NCI-H1436 treated with DMSO at 0.1 percent for 48 hours (cell line): ENCODE data around the gene NRF1.

Experiments
- DNase-seq: peaks from one replicate; lab custom pipeline; 2025; lab: John Stamatoyannopoulos, UW

NRF1 gene

DNA sequence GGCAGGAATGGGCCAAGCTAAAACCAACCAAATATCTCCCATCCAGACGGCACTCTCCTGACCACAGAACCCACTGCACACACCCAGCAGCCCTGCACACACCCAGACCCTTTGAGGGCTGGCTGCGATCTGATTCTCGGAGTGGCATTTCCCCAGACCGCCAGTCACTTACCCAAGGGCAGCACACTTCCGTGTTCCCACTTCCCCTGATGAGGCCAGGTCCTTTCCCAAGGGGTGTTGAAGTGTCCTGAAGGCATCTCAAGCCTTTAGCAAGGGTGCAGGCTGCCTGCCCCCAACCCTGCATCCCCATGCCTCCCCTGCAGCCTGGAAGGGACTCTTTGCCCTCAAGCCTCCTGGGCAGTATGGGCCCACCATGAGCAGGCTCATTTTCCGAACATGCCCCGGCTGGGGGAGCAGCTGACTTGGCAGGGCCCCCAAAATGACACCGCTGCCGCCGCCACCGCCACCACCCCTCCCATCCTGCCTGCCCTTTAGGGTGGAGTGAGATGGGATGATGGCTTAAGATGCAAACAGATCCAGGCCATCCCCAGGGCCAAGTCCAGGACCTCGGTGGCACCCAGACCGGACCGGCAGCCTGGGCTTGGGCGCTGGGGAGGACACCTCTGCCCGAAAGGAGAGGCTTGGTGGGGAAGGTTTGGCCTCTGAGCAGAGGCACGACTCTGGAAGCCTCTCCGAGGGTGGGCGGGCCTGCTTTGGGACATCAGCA, 159.8 kb downstream of the NRF1 start:
- DNase-seq: no peak

DNA sequence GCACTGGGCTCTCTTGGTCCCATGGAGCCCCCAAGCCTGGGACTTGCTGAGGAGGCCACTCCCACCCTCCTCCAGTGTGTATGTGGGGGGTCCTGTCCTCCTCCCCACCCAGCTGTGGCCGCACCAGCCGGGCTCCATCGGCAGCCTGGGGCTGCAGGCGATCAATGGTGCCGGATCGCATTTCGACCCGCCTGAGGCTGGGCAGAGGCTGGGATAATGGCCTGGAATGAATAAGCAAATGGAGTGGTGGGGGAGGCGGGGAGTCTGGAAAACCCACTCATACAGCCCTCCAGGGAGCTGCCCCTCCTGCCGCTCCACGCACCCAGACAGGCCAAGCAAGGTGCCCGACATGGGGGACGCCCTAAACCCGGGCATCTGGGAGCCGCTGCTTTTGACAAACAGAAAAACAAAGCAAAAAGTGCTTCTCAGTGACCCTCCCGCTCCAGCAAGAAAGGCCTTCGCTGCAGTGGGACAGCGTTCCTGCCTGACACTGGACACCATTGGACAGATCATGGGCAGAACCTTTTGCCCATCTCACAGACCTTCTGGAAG, 160.5 kb downstream of the NRF1 start:
- no peak for DNase-seq

DNA sequence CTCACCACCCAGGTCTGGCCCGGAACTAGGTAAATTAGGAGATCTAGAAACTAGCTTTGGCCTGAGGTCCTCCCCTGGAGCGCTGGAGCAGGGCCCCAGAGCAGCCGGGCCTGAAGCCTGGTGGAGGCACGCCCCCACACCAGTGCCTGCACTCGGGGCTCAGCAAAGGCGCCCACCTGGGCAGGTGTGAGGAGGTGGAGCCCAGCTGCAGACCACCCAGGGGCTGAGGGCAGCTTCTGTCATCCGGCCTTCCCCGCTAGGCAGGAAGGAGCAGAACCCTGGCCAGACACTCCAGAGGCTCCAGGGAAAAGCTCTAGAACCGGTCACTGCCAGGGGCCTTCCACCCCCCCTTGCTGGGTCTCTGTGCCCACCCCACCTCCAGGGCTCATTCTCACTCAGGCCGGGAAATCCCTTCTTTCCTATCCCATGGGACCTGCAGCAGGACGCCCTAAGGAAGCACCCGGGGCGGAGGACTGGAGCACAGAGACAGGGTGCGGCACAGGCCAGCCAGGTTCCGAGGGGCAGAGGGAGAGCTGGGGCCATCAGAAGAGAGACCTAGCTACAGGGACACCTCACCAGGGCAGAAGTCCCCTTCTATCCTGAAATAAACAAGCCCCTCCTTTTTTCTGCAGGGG, 161.2 kb downstream of the NRF1 start:
- DNase-seq: no peak

DNA sequence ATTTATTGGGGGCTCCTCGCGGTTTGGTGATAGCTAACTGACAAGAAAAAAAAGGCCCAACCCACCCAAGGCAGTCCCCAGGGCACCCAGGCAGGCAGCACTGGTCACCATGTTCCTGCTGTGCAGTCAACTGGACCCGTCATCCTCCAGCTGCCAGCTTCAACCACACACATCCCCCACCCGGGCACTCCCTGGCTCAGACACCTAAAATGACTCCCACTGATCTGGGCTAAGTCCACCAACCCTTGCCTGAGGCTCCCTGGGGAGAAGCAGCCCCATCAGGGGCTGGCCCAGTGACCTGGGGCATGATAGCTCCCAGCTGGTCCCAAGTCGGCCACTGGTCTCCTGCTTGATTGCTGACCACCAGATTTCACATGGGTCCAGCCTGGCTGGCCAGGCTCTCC, 161.8 kb downstream of the NRF1 start:
- DNase-seq: no peak

DNA sequence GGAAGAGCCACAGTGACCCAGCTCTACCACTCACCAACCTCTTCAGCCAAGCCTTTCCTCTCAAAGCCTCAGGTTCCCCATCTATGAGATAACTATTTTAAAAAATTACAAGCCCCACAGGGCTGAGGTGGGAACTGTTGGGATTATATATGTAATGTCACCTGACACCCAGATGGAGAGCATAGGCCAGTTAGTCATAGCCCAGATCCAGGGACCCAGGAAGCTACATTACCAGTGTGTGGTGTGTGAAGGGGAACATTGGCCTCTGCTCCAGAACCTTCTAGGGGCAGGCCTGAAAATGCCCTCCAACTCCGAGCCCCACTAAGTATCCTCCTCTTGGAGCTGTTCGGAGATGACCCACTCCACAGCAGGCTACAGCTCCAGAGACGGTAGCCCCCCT, 162.4 kb downstream of the NRF1 start:
- DNase-seq: no peak

DNA sequence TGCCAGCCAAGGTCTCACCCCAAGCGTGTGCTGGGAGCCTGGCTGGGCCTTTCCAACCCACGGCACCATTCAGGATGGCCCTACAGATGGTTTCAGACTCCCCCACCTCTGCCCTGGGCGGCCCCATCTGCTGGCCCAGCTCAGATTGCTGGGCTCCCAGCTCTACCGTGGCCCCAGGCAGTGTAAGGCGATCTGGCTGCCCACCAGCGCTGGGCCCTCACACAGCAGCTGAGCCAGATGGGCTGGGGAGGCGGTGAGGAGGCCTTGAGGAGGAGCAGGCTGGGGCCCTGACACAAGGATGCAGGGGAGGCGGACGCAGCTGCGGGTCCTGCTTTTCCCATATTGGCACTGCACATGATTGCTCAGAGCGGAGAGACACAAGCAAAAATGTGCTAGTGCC, 162.8 kb downstream of the NRF1 start:
- no peak for DNase-seq

DNA sequence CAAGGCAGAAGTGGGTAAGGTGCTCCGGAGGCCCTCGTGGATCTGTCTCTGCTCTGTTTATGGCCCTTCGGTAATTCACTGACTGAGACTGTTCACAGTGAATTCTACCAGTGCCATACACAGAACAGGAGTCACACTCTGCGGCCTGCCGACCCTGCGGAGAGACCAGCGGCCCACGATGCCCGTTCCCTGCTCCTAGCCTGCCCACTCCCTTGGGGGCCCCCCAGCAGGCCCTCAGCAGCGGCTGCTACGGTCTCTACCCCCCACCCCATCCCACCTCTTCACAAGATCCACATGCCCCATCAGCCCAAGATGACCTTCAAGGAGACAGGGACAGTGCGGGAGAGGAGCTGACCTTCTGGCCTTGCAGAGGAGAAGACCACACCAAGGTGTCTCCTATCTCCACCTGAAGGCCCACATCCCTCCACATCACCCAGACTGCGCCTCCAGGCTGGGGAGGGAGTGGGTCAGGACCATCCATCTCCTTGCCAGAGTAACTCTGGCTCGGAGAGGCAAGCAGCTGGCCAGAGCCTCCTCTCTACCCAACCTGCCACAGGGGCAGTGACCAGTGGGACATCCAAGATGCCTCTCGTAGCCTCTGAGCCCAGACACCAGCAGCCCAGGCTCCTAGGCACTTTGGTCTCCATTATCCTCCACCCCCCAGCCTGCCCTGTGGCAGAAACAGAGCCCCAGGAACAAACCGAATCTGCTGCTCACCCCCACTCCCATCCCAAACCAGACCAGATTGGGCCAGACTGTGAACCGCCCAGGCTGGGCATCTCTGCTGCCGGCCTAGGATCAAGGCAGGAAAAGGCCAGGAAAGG, 163.6 kb downstream of the NRF1 start:
- no peak for DNase-seq

DNA sequence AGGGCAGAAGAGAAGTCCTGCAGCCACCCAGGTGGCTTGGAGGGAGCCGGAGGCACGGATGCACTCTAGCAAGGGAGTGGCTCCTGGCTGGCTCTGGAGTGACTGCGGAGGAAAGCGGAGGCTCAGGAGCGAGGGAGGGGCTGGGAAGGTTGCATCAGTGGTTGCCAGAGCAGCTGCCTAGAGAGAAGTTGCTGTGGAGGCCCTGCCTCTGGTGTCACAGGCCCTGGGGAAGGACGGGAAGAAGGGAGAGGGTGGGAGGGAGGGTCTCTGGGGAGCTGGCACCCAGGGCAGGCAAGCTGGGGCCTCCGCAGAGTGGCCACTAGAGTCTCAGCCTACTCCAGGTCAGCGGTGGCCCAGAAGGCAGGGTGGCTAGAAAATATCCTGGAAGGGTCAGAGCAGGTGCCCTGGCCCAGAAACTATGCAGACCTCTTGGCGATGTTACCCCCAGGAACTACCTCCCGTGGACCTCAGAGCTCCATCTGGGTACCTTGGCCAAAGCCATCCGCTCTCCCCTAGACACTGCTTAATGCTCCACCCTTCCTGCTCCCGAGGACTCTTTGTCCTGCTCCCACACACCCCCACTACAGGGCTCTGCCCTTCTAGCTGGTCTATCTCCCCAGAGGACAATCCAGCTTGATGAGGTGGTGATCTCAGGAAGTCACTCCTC, 164.3 kb downstream of the NRF1 start:
- DNase-seq: no peak

DNA sequence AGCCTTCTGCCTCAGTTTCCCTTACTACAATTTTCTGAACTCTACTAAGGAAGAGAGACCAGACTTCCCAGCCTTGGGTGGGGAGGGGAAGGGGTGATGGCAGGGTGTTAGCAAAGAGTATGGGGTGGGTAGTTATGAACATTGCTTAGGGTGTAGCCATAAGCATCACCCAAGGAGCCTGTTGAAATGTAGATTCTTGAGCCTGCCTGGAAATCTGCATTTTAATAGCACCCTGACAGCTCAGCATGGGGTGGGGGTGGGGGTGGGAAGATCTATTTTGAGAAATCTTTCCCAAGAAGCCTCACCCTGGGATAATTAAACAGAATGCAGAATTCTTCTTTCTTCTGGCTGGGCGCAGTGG, 164.8 kb downstream of the NRF1 start:
- no peak for DNase-seq

DNA sequence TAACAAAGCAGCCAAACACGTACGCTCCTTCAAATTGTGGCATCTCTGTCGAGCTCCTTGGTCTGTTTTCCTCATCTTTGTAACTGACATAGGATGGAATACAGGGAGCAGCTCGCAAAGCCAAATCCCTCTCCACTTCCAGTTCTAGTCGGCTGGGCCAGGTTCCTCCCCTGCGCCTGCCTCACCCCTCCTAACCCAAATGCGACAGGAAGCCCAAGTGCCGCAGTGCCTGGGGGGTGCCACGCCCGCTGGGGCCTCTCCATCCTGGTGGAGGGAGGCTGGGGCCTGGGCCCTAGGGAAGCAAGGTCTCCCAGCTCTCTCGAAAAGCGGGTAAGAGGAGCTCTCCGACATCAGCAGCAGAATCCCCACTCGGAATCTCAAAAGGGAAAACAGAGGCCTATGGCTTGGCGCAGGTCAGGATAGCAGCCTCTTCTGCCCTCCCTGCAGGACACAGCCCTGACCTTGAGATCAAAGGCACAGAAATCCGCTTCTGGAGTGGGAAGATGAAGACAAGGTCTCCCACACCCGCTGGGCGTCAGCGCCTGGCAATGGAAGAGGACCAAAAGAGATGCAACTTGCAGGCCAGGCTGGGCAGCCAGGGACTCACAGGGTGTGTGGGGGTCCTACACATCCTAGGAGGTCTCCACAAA, 165.8 kb downstream of the NRF1 start:
- no peak for DNase-seq

DNA sequence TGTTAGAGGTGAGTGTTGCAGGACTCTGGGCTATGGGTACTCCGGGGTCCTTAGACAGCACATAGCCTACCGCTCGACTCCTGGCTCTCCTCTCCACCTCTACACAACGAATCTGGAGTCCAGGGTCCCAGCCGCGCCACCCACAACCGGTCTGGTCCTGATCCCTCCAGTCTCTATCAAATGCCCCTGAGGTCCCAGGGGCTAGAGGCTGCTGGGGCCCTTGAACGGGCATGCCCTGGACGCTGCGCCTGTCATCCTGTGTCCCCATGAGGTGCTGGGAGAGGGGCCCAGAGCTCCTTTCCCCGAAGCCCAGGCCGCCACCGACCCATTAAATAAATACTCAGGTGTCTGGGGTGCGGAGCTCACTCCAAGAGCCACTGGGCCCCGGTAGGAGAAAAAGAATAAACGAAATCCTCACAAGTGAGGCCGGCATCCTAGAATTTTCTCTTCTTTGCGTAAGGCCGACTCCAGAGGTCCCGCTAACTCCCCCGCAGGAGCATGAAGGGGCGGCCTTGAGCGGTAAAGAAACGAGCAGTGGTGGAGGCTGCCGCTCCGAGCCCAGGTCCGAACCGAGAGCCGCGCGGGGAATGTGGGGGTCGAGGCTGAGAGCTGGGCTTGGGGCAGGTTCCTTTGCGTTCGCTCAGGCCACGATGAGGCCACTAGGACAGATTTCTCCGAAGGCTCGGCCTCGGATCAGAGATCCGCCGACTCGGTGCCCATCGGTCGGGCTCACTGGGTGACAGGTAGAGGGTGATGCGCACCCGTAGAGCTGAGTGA, 166.7 kb downstream of the NRF1 start:
- DNase-seq: no peak

DNA sequence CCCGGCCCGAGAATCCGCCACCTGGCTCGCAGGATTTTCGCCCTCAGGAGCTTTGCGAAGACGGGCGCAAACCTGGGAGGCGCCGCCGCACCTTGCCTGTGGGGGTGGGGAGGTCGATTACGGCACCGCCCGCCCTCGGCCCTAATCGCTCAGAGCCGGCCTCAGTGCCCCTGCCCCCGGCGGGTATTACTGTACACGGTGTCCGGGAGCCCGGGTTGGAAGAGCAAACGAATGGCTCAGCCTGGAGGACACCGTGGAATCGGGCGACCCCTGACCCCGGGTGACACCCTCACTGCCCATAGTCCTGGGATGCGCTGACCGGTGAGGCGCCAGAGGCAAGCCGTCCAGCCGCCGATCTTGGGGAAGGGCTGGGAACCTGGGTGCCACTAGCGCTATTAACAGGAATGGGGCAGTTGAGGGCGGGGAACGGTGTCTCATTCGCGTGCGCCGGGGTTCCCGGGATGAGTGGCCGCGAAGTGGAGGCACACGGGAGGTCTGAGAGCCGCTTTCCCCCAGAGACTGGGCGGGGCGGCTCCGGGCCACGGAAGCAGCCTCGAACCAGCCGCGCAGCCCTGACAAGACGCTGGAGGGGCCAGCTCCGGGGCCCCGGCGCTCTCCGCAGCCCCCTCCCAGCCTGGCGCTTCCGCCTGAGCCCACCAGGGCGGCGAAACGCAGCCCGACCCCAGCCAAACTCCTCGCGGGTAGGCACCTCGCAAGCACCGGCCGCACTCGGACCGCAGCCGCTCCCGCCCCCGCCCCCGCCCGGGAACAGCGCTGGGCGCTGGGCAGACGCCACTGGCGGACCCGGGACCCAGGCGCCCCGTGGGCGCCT, 167.5 kb downstream of the NRF1 start:
- no peak for DNase-seq

DNA sequence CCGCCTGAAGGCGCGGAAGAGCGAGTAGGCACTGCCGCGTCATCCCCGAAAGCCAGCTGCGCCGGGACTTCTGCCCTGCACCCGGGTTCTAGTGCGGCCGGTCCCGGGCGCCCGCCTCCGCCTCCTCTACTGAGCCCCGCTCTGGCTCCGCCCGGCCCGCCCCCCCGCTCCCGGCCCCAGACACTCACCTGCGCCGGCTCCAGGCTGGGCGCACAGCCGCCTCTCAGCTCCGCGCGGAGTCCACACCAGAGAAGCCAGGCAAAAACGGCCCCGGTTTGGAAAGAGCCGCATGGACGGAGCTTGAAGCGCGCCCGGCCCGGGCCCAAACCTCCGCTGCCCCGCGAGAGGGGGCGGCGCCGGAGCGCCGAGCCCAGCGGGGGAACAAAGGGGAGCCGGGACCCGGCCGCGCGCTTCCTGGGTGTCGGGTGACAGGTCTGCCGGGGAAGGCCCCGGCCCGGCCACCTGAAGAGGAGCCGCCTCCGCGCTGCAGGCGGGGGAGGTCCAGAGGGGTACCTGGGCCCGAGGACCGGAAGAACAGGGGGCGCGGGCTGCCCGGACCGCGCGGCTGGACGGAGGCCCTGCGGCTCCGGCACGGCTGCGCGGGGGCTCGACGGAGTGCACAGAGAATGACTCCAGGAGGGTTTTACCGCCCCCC, 168.2 kb downstream of the NRF1 start:
- DNase-seq: no peak

DNA sequence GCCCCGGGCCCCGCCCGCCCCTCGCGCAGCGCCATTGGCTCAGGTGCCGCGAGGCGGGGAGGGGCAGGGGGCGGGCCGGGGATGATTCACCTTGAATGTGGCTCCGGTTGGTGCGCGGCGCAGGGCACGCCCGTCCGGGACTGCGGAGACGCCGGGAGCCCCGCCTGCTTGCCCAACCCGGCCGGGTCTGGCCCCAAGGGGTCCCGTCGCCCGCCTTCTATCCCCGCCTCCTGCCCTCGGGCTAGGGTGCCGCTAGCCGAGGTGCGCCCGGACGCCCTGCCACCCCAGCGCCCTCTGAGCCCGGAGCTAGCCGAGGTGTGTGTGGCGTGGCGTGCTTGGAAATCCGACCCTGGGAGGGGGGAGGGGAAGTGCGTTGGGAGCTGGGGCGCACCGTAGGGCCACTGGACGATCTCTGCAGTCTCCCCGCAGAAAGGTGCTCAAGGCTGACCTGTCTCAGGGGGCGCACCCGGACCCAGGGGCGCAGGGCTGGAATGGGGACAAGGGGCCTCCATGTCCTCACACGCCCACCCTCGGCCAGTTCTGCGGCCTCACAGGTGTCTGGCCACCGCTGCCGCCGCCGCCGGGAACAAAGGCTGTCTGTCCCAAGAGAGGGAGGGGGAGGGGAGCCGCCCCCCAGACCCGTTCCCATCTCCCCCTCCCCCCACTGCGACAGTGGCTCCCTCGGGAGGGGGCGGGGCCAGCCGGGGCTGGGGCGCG, 168.9 kb downstream of the NRF1 start:
- peak; percentile 61 for DNase-seq

DNA sequence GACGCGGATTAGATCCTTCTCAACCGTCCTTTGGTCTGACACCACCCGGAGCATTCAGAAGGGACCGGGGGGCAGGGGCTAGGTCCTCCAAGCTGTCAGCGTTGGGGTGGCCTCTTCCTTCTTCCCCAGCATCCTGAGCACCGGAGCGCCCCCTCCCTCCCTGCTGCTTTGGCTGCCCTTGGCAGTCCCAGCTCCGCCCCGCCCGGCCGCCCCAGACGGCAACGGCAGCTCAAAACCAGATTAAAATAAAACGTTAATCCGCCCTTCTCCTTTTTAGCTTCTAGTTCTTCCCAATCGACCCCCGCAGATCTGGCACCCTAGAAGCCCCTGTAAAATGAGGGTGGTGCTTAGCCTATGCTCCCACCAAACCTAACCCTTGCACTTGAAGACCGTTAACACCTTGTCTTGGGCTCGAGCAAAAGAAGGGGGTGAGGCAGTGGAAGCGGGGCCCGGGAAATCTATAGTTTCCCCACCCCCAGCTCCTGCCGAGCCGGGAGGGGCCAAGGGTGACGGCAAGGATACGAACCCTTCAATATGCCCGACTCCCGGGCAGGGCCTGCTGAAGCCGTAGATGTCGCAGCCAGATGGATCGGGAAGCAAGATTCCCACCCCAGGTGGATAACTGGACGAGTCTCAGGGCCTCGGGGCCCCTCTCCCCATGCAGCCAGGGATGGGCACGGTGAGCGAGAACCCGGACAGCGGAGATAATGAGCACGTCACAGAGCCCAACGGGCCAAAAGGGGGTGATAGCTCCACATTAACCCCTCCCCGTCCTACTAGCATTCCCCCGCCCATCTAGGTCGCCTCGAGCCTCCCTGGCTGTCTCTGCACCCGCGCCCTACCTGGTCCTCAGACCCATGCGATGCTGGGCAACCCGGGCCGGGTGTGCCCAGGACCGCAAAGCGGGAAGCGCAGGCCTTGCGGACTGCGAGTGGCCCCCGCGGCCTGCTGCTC, 169.7 kb downstream of the NRF1 start:
- no peak for DNase-seq

DNA sequence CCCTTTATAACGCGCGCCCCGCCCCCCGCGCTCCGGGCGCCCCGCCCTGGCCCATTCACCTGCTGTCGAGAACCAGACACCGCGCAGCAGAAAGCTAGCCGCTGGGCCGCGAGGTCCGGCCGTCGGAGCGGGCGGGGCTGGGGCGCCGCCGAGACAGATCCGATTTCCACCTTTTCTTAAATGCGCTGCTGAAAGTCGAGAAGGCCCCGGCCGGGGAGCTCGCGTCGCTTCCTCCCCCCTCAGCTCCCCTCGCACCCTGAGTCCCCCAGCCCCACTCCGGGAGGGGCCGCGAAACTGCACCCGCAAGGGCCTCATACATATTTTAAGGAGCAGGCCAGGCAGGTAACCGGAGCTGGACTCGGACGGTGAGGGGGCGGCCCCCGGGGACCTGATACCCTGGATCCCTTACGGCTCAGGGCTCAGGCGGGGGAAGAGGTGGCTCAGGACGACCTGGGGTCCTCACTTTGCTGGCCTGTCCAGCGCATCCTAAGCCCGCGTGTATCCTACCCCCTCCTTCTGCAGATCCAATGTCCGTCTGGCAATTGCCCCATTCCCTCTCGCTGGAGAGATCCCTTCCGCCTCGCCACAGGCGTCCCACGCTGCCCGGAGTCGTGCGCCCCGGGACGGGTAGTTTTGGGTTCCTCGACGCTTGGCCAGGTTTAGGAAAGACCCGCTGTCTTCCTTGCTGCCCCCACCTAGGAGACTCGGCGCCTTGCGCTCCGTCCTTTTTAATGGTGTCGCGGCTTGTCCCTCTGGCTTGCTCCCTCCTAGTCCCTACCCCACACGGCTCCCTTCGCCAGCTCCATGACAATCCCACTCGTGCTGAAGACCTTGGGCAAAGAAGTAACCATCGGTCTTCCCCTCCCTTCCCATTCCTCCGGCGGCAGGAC, 170.7 kb downstream of the NRF1 start:
- no peak for DNase-seq
